Subcutaneous abdominal adipose tissue (tissue), 5 donors: ENCODE measurements around the gene TMPRSS6.

ENCODE experiments used
- H3K27ac ChIP-seq: one replicate; pipeline ENCODE4 v1.7.0; 2013; ENCODE audit warnings: low read depth, mild to moderate bottlenecking, inconsistent platforms, low read length, moderate library complexity
- H3K27me3 ChIP-seq, 5 donors: one replicate each; pipeline ENCODE4 v1.7.0; 2013; ENCODE audit warnings: low read length in 5 of 5, inconsistent platforms in 1 of 5; ENCODE audit not compliant: control insufficient read depth in 5 of 5, insufficient read depth in 4 of 5
- H3K36me3 ChIP-seq, 5 donors: one replicate each; pipeline ENCODE4 v1.7.0; 2013; ENCODE audit warnings: low read length in 5 of 5; ENCODE audit not compliant: control insufficient read depth in 5 of 5, insufficient read depth in 5 of 5
- H3K4me1 ChIP-seq, 5 donors: one replicate each; pipeline ENCODE4 v1.7.0; 2013; ENCODE audit warnings: low read length in 5 of 5, mild to moderate bottlenecking in 3 of 5, moderate library complexity in 1 of 5; ENCODE audit not compliant: control insufficient read depth in 5 of 5, insufficient read depth in 5 of 5
- H3K4me3 ChIP-seq, 5 donors: one replicate each; pipeline ENCODE4 v1.7.0; 2013; ENCODE audit warnings: low read length in 5 of 5, low read depth in 1 of 5
- H3K9ac ChIP-seq, 5 donors: one replicate each; pipeline ENCODE4 v1.7.0; 2013; ENCODE audit warnings: low read length in 5 of 5, mild to moderate bottlenecking in 4 of 5, moderate library complexity in 3 of 5
- H3K9me3 ChIP-seq, 5 donors: one replicate each; pipeline ENCODE4 v1.7.0; 2013; ENCODE audit warnings: low read length in 5 of 5; ENCODE audit not compliant: control insufficient read depth in 5 of 5
- donor health status: healthy.
- donor health status: healthy.
- donor health status: healthy.
- donor health status: healthy.
- donor health status: healthy.

The TMPRSS6 gene

DNA sequence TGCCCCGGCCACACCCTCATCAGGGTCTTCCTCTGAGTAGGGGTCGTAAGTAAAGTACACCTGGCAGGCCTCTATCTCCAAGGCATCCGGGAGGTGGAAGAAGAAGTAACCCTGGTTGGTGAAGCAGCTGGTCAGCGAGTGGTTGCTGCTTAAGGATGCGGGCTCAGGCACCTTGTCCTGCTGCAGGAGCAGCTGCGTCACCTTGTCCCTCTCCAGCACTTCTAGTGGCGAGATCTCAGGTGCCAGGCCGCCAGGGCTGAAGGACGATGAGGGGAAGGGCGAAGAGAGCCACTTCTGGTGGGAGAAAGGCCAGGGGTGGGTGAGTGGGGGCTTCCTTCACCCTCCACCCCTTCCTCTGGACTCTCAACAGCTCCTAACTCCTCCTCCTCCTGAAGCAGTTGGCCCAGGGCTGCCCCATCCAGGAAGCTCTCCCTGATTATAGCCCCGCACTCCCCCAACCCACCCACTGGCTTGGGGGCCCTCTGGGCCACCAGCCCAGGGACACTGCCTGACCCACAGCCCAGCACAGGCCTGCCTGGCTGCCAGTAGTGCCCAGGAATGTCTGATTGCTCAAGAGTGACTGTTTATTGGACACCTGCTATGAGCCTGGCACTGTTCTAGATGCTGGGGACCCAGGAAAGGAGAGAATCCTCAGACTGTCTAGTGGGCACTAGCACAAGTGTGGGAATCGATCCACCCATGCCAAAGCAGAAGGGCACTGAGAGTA is 19.2 kb upstream of the TMPRSS6 start:
- Histone ChIP-seq H3K9ac (no peak overlapping the region), H3K27me3 (peaks cover 0 to 4% (median 0%) of the 10 kb centered on the region in 5 donors), H3K4me1 (peaks cover 0 to 24% (median 15%) of the 10 kb centered on the region in 5 donors), H3K36me3 (no peaks in the 10 kb centered on the region), H3K4me3 (no peak overlapping the region), H3K9me3 (no peaks in the 10 kb centered on the region), H3K27ac (no peak overlapping the region)

- peaks cover 0 to 24% (median 15%) of the 10 kb centered on the region in 5 donors for H3K4me1 ChIP-seq
- H3K27me3 ChIP-seq: peaks cover 0 to 8% (median 4%) of the 10 kb centered on the region in 5 donors
- peak overlapping the region in 1 of 5 donors; percentile 7 for H3K4me3 ChIP-seq
- H3K9ac ChIP-seq: no peak overlapping the region
- no peak overlapping the region for H3K27ac ChIP-seq
- H3K36me3 ChIP-seq: no peaks in the 10 kb centered on the region
- no peaks in the 10 kb centered on the region for H3K9me3 ChIP-seq
These were observed 17.9 kb upstream of the TMPRSS6 start for GRCh38 chr22:37127350-37127878.

- no peak overlapping the region for H3K27ac ChIP-seq
- H3K4me1 ChIP-seq: peaks cover 0 to 24% (median 15%) of the 10 kb centered on the region in 5 donors
- H3K27me3 ChIP-seq: peaks cover 4 to 13% (median 6%) of the 10 kb centered on the region in 5 donors
- H3K36me3 ChIP-seq: no peaks in the 10 kb centered on the region
- no peaks in the 10 kb centered on the region for H3K9me3 ChIP-seq
- no peak overlapping the region for H3K4me3 ChIP-seq
- H3K9ac ChIP-seq: no peak overlapping the region
These were observed 17.4 kb upstream of the TMPRSS6 start for GRCh38 chr22:37126882-37127281.

- peaks cover 0 to 24% (median 15%) of the 10 kb centered on the region in 5 donors for H3K4me1 ChIP-seq
- no peak overlapping the region for H3K4me3 ChIP-seq
- no peaks in the 10 kb centered on the region for H3K36me3 ChIP-seq
- no peak overlapping the region for H3K9ac ChIP-seq
- H3K27me3 ChIP-seq: peaks cover 4 to 15% (median 6%) of the 10 kb centered on the region in 5 donors
- H3K9me3 ChIP-seq: no peaks in the 10 kb centered on the region
- no peak overlapping the region for H3K27ac ChIP-seq
These were observed 16.9 kb upstream of the TMPRSS6 start for GRCh38 chr22:37126383-37126782.

- Histone ChIP-seq H3K36me3 (no peaks in the 10 kb centered on the region), H3K4me1 (peaks cover 0 to 14% (median 10%) of the 10 kb centered on the region in 5 donors), H3K4me3 (no peak overlapping the region), H3K27me3 (peaks cover 4 to 15% (median 7%) of the 10 kb centered on the region in 5 donors), H3K9me3 (no peaks in the 10 kb centered on the region), H3K9ac (no peak overlapping the region), H3K27ac (no peak overlapping the region)
These were observed 14.1 kb upstream of the TMPRSS6 start for GRCh38 chr22:37123649-37124048.

DNA sequence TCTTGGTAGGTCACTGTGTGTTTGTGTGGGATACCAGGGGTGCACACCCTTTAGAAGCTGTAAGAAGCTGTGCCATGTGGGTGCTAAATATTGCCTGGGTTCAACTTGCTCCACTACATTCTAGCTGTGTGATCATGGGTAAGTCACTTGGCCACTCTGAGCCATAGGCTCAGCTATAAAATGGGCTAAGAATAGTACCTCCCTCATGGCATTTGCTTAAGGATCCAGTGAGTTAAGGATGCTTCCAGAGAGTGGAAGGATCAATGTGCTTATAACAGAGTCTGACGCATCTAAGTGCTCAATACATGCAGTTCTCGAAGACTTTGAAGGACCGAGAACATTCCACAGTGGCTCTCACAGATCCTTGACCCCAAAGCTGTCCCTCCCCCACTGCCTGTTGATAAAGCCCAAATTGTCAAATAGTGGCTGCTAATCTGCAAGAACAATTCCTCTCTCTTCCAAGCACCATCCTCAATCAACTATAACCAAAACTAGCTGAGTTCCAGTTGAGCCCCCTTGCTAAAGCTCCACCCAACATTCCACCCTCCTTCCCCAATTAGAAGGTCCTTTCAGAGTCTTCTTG is 13.2 kb upstream of the TMPRSS6 start:
- Histone ChIP-seq H3K9me3 (no peaks in the 10 kb centered on the region), H3K36me3 (no peaks in the 10 kb centered on the region), H3K4me3 (no peak overlapping the region), H3K27me3 (peaks cover 4 to 15% (median 7%) of the 10 kb centered on the region in 5 donors), H3K9ac (no peak overlapping the region), H3K27ac (no peak overlapping the region), H3K4me1 (peaks cover 0 to 8% (median 6%) of the 10 kb centered on the region in 5 donors)

DNA sequence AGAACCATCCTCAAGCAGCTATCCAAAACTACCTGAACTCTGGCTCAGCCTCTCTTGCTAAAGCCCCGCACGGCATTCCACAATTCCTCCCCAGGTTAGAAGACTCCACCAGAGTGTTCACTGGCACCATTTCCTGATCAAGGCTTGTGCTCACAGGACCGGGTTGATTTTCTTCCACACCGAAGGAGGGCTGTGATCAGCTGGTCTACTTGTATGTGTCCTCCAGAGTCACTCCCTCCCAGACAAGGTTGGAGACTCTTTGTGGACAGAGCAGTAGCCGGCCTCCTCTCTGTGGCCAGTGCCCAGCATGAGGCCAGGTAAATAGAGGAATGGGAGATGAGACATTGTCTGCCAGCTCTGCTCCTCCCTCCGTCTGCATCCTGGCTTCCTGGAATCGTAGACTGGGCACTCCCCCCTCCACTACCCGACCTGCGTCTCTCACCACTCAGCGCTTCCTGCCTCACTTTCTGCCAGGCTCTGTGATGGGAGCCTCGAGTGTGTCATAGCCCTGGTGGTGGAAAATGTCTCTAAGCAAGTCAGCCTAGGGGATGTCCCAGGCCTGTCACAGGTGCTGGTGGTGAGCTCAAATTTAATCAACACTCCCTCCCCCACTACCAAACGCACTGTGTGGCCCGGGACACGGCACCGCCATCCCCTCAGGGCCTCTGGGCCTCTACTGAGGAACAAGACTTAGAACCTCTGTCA is 12.5 kb upstream of the TMPRSS6 start:
- Histone ChIP-seq H3K4me3 (no peak overlapping the region), H3K36me3 (no peaks in the 10 kb centered on the region), H3K9me3 (no peaks in the 10 kb centered on the region), H3K27ac (no peak overlapping the region), H3K9ac (no peak overlapping the region), H3K27me3 (peaks cover 4 to 15% (median 7%) of the 10 kb centered on the region in 5 donors), H3K4me1 (peaks cover 0 to 1% (median 0%) of the 10 kb centered on the region in 5 donors)

DNA sequence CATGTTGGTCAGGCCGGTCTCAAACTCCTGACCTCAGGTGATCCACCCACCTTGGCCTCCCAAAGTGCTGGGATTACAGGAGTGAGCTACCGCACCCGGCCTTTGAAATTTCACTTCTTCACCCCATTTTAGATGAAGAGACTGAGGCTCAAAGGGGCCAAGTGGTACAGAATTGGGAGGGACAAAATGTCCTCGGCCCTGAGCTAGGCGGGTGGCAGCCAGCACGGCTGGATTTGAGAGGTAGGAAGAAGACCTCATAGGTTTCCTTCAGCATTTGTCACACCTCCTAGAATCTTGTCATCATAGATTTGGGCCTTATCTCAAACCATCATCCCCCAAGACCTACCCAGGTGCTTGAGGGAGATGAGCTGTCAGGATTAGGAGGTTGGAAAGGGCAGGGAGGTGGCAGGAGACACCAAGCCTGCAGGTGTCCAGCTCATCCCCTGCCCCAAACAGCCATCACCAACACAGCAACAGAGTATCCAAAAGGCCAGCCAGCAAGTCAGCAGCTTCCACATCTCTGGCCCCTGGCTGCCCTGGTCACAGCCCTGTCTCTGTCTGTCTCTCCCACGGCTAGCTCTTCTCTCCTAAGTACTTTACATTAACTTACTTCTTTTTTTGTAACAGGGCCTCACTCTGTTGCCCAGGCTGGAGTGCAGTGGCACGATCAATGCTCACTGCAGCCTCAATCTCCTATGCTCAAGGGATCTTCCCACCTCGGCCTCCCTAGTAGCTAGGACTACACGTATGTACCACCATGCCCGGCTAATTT is 11.2 kb upstream of the TMPRSS6 start:
- Histone ChIP-seq H3K27me3 (peaks cover 4 to 17% (median 9%) of the 10 kb centered on the region in 5 donors), H3K4me3 (no peak overlapping the region), H3K9me3 (no peaks in the 10 kb centered on the region), H3K36me3 (no peaks in the 10 kb centered on the region), H3K27ac (no peak overlapping the region), H3K4me1 (no peaks in the 10 kb centered on the region), H3K9ac (no peak overlapping the region)

GRCh38 chr22:37119872-37120271 is 10.4 kb upstream of the TMPRSS6 start:
- H3K27ac ChIP-seq: no peak overlapping the region
- H3K4me3 ChIP-seq: no peak overlapping the region
- peaks cover 4 to 19% (median 11%) of the 10 kb centered on the region in 5 donors for H3K27me3 ChIP-seq
- no peaks in the 10 kb centered on the region for H3K9me3 ChIP-seq
- H3K36me3 ChIP-seq: no peaks in the 10 kb centered on the region
- no peaks in the 10 kb centered on the region for H3K4me1 ChIP-seq
- no peak overlapping the region for H3K9ac ChIP-seq
